Sigmoid colon (tissue), 7 donors: Measurements from ENCODE around the gene GBF1. TPM values are rescaled to one million over a fixed set of nuclear protein-coding genes. Genes with fewer than 3 reads are reported as not detected.

Source experiments
- DNase-seq: peaks from one replicate; pipeline ENCODE4 v3.0.0-alpha.2; 2019
- H3K27ac ChIP-seq, 4 donors: fragments of 200-600 bp; sonication (generic); one replicate each; pipeline ENCODE4 v1.5.1; 2016 to 2019; ENCODE audit warnings: mild to moderate bottlenecking in 1 of 4
- H3K27me3 ChIP-seq, 3 donors: fragments of 200-600 bp; sonication (generic); one replicate each; pipeline ENCODE4 v1.5.1; 2019; ENCODE audit warnings: mild to moderate bottlenecking in 1 of 3
- H3K36me3 ChIP-seq, 4 donors: fragments of 200-600 bp; sonication (generic); one replicate each; pipeline ENCODE4 v1.5.1; 2016 to 2019
- H3K4me1 ChIP-seq, 4 donors: fragments of 200-600 bp; sonication (generic); one replicate each; pipeline ENCODE4 v1.5.1; 2017 to 2019
- H3K4me3 ChIP-seq, 4 donors: fragments of 200-600 bp; sonication (generic); one replicate each; pipeline ENCODE4 v1.5.1; 2017 to 2019; ENCODE audit warnings: mild to moderate bottlenecking in 2 of 4, moderate library complexity in 1 of 4
- H3K9me3 ChIP-seq, 4 donors: fragments of 200-600 bp in 3 of 4; sonication (generic) in 3 of 4; one replicate each; pipeline versions ENCODE4 v1.5.1 to v1.6.1; 2013 to 2019
- EP300 ChIP-seq, 4 donors: sonication (generic); formaldehyde crosslinking; IDR thresholded peaks; one replicate each; pipeline ENCODE4 v1.6.1; 2017; ENCODE audit warnings: antibody characterized with exemption in 4 of 4
- POLR2A ChIP-seq, 2 donors: fragments of 450-650 bp; IDR thresholded peaks; one replicate each; pipeline ENCODE4 v1.6.1; 2016; ENCODE audit warnings: antibody characterized with exemption in 2 of 2, mild to moderate bottlenecking in 2 of 2, moderate library complexity in 2 of 2
- POLR2AphosphoS5 ChIP-seq, 4 donors: sonication (generic); formaldehyde crosslinking; IDR thresholded peaks; one replicate each; pipeline ENCODE4 v1.6.1; 2017; ENCODE audit warnings: antibody characterized with exemption in 4 of 4
- WGBS, 2 donors: extraction: QIAGEN DNeasy Blood & Tissue Kit; methylation state at CpG; one replicate each; pipeline ENCODE4 v1.1.7; 2013; 5-methylcytosine and 5-hydroxymethylcytosine counted together
- intact Hi-C: fragments of 100-400 bp; cut with DNase I; formaldehyde crosslinking; loops from one replicate; pipeline ENCODE4 v1.15.1; 2023
- polyA plus RNA-seq, 3 donors: library from polyadenylated mRNA; stranded (reverse); fragments of 200-250 nt; gene quantifications; one replicate each; pipeline ENCODE4 v1.2.3, GENCODE V29; 2013
- total RNA-seq, 4 donors: library from RNA; depleted of rRNA; stranded (reverse); fragments of >200 nt; gene quantifications; one replicate each; pipeline ENCODE4 v1.1.0, GENCODE V29; 2016
- TF ChIP-seq, protein P1 (sequence below), 4 experiments: fragments of 450-650 bp in 3 of 4; fragments of 200-600 bp in 1 of 4; IDR thresholded peaks; one replicate each; pipeline ENCODE4 v1.5.1; 2016 to 2019; ENCODE audit warnings: antibody characterized with exemption in 4 of 4, mild to moderate bottlenecking in 3 of 4, moderate library complexity in 2 of 4
- donor health status: healthy with polysubstance abuse.
- donor health status: Bipolar disorder and iron deficiency.
- donor health status: healthy.

Gene GBF1
- total and polyA plus RNA-seq, 7 donors, result 8.4 to 38.2 (median 18.5) TPM

DNA sequence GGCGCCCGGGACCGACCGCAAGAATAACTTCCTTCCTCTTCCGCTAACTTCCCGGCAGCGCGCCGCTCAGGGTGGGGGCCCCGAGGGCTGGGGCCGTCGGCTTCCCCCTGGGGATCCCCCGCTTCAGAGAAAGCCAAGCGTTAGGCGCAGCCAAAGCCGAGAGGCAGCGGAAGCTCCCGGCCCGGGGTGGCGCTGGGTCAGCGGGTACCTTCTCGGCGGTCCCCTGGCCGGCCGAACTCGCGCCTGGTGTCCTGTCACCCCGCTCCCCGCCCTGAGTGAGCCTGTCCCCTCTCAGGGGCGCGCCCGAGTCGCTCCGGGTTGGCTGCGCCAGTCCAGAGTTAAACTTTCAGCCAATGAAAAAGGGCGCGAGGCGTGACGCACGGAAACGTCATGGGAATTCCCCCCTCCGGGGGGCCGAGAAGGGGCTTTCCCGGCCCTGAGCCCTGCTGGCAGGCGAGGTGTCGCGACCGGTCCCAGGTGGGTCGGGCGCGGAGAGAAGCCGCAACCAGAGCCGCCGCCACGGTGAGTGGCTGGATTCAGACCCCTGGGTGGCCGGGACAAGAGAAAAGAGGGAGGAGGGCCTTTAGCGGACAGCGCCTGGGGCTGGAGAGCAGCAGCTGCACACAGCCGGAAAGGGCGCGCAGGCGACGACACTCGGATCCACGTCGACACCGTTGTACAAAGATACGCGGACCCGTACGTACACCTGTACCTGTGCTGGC lies 148.9 kb downstream of the GBF1 start:
- peak; percentile 98 for DNase-seq
- no peaks in the 10 kb centered on the region for H3K27me3 ChIP-seq
- TF ChIP-seq, protein P1, sequence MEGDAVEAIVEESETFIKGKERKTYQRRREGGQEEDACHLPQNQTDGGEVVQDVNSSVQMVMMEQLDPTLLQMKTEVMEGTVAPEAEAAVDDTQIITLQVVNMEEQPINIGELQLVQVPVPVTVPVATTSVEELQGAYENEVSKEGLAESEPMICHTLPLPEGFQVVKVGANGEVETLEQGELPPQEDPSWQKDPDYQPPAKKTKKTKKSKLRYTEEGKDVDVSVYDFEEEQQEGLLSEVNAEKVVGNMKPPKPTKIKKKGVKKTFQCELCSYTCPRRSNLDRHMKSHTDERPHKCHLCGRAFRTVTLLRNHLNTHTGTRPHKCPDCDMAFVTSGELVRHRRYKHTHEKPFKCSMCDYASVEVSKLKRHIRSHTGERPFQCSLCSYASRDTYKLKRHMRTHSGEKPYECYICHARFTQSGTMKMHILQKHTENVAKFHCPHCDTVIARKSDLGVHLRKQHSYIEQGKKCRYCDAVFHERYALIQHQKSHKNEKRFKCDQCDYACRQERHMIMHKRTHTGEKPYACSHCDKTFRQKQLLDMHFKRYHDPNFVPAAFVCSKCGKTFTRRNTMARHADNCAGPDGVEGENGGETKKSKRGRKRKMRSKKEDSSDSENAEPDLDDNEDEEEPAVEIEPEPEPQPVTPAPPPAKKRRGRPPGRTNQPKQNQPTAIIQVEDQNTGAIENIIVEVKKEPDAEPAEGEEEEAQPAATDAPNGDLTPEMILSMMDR (IDR thresholded peaks at IDR 0.05), result peak; percentile 18 to 99 (median 70)
- peak; percentile 51 to 55 for TF ChIP-seq POLR2A (IDR thresholded peaks at IDR 0.05)
- peak in 2 of 4 donors; percentile 78 to 92 for TF ChIP-seq EP300 (IDR thresholded peaks at IDR 0.05)
- TF ChIP-seq POLR2AphosphoS5 (IDR thresholded peaks at IDR 0.05), result peak; percentile 75 to 84 (median 83)
- H3K4me3 ChIP-seq, result peak overlapping the region; percentile 61 to 76 (median 68)
- no peaks in the 10 kb centered on the region for H3K9me3 ChIP-seq
- H3K27ac ChIP-seq, result peak overlapping the region; percentile 97 to 99 (median 98)
- peaks cover 0 to 47% (median 45%) of the 10 kb centered on the region in 4 donors for H3K4me1 ChIP-seq
- WGBS, 2 donors, result 0% methylated on average over 71 of the region's 71 CpGs
- intact Hi-C loops, result loop anchor here (1.0 to 10.0 kb wide), 6 partner anchors 28 to 273 kb away; partner anchors contain the start of genes ACTR1A, LDB1, SUFU and TRIM8
- peaks cover 0 to 16% (median 10%) of the 10 kb centered on the region in 4 donors for H3K36me3 ChIP-seq

DNA sequence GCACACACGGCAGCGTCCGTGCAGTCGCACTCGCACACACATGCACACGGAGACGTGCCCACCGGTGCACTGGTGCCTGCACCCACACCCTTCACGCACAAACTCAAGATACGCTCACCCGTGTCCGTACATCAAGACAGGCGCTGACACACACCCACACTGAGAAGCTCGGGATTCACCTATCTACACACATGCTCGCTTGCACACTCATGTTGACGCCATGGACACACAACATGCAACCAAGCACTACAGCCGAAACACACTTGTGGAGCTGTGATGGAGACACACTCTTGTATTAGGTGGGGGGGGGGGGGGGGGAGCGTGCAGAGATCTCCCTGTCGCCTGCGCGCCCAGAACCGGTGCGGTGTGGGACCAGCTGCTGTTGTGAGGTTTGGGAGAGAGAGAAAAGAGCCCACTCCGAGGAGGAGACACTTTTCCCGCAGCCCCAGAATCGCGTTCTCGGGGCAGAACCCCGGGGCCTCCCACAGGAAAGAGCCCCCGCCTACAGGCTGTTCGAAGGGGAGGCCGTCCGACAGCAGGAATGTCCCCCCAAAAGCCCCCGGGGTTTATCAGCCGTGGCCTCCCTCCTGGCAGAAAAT lies 149.6 kb downstream of the GBF1 start:
- peaks cover 0 to 53% (median 50%) of the 10 kb centered on the region in 4 donors for H3K4me1 ChIP-seq

DNA sequence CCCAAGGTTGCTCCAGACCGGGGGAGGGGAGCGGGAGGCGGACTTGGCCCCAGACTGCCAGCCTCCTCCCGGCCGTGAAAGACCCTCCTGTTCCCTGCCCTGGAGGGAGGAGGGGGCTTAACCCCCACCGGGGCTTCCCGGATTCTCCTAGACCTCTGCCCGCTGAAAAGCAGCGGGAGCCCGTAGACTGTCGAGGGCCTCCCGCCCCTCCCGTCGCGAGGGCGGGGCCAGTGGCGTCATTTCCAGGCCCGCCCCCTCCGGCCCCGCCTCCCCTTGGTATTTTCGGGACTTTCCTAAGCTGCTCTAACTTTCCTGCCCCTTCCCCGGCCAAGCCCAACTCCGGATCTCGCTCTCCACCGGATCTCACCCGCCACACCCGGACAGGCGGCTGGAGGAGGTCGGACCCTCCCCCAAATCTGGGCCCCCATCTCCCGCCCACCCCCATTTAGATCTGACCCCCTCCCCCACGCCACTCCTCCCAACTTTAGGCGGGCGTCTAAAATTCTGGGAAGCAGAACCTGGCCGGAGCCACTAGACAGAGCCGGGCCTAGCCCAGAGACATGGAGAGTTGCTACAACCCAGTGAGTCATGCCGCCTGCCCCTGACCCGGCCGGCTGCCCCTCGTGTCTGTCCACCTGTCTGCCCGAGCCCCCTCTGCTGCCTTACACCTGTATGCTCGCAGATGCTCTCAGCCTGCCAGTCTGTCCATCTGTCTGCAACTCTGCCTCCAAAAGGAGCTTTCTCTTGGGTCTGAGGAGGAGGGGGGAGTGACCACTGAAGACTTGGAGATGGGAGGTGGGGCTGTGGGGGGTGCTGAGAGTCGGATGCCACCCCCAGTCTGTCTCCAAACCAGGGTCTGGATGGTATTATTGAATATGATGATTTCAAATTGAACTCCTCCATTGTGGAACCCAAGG lies 150.3 kb downstream of the GBF1 start, which contains the start of gene NFKB2:
Gene NFKB2 (plus strand): TSS at position 306 of the 917 bp plus-strand sequence. CDS start 255 bp downstream, at position 561.
- TF ChIP-seq POLR2A (IDR thresholded peaks at IDR 0.05), result peak; percentile 77 to 89
- TF ChIP-seq POLR2AphosphoS5 (IDR thresholded peaks at IDR 0.05), result peak; percentile 90 to 97 (median 97)
- TF ChIP-seq EP300 (IDR thresholded peaks at IDR 0.05), result peak in 2 of 4 donors; percentile 73 to 77
- TF ChIP-seq, protein P1 (IDR thresholded peaks at IDR 0.05), result no peak
- intact Hi-C loops, result loop anchor here (1.0 to 10.0 kb wide), 3 partner anchors 12 to 275 kb away; partner anchors contain the start of genes LDB1 and TRIM8
- DNase-seq, result peak; percentile 96

More for the DNA sequence above, 149.6 kb downstream of the GBF1 start:
- no peak for TF ChIP-seq EP300 (IDR thresholded peaks at IDR 0.05)
- TF ChIP-seq, protein P1 (IDR thresholded peaks at IDR 0.05), result no peak
- no peak for TF ChIP-seq POLR2AphosphoS5 (IDR thresholded peaks at IDR 0.05)
- no peak for TF ChIP-seq POLR2A (IDR thresholded peaks at IDR 0.05)
- H3K27ac ChIP-seq, result peak overlapping the region; percentile 97 to 99 (median 98)
- H3K4me3 ChIP-seq, result peak overlapping the region; percentile 61 to 76 (median 68)
- intact Hi-C loops, result loop anchor here (1.0 to 10.0 kb wide), 6 partner anchors 27 to 274 kb away; partner anchors contain the start of genes ACTR1A, LDB1, SUFU and TRIM8
- no peaks in the 10 kb centered on the region for H3K9me3 ChIP-seq
- H3K27me3 ChIP-seq, result no peaks in the 10 kb centered on the region
- 0 to 1% methylated on average over 35 of the region's 35 CpGs for WGBS, 2 donors
- peak; percentile 80 for DNase-seq
- H3K36me3 ChIP-seq, result peaks cover 0 to 16% (median 10%) of the 10 kb centered on the region in 4 donors

DNA sequence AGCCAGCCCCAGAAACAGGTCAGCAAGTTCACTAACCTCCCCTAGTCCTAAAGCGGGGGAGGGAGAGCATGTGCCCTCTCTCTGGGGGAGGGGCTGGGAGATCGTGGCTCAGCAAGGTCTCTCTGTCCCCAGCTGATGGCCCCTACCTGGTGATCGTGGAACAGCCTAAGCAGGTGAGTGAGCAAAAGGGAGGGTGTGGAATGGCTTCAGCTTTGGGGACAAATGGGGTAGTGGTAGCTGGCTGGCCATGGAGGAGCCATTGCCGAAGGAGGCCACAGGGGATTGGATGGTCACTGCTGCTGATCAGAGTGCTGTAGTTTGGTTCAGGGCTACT lies 151.0 kb downstream of the GBF1 start:
- 52 to 65% methylated on average over 4 of the region's 4 CpGs for WGBS, 2 donors
- peaks cover 11 to 30% (median 21%) of the 10 kb centered on the region in 4 donors for H3K36me3 ChIP-seq
- H3K27me3 ChIP-seq, result no peaks in the 10 kb centered on the region
- DNase-seq, result no peak
- peaks cover 0 to 67% (median 59%) of the 10 kb centered on the region in 4 donors for H3K4me1 ChIP-seq
- H3K27ac ChIP-seq, result peak overlapping the region; percentile 97 to 99 (median 98)
- TF ChIP-seq POLR2A (IDR thresholded peaks at IDR 0.05) (no peak), EP300 (IDR thresholded peaks at IDR 0.05) (no peak), POLR2AphosphoS5 (IDR thresholded peaks at IDR 0.05) (no peak)
- TF ChIP-seq, protein P1 (IDR thresholded peaks at IDR 0.05), result no peak
- intact Hi-C loops, result loop anchor here (1.0 to 10.0 kb wide), 2 partner anchors 11 to 249 kb away; partner anchors contain the start of gene TRIM8
- H3K4me3 ChIP-seq, result peak overlapping the region; percentile 61 to 76 (median 68)
- H3K9me3 ChIP-seq, result no peaks in the 10 kb centered on the region

More for the DNA sequence above, 150.3 kb downstream of the GBF1 start, which contains the start of gene NFKB2:
- Histone ChIP-seq H3K9me3 (no peaks in the 10 kb centered on the region), H3K36me3 (peaks cover 7 to 24% (median 16%) of the 10 kb centered on the region in 4 donors), H3K4me1 (peaks cover 0 to 61% (median 55%) of the 10 kb centered on the region in 4 donors), H3K27ac (peak within 1 kb of the TSS; percentile 97 to 99 (median 98)), H3K27me3 (no peaks in the 10 kb centered on the region), H3K4me3 (peak within 1 kb of the TSS; percentile 61 to 76 (median 68))
- 1% methylated on average over 42 of the region's 42 CpGs for WGBS, 2 donors
